ENCODE results near the gene NUDCD2. TPM values are rescaled to one million over a fixed set of nuclear protein-coding genes. Genes with fewer than 3 reads are reported as not detected.

NUDCD2 gene
- total RNA-seq, 2 donors from 2014 or later, result 8.0 to 8.6 TPM

DNA sequence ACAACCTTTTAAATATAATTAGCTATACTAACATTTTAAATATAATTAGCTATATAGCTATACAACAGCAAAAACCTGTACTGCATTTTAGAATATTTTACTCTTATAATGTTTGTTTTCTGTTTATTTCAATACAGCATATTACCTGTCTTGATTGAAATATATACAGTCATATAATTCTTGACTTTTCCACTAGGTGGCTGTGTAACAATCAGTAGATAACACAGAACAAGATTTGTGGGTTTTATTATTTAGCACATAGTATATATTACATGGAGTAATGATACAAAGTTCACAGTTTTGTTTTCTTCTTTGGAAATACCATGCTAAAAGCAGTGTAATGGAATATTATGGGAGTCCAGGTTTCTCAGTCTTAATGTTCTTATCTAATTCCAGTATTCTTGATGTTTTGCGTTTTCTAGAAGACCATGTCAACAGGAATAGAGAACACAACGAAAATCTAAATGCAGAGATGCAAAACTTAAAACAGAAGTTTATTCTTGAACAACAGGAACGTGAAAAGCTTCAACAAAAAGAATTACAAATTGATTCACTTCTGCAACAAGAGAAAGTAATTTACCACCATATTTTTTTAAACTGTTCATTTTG is 13.8 kb upstream of the NUDCD2 start:
- intact Hi-C loops (cut with DNase I), result no loop called here
- H3K36me3 ChIP-seq, result no peaks in the 10 kb centered on the region
- no peak for TF ChIP-seq POLR2A (IDR thresholded peaks at IDR 0.05)
- no peak for TF ChIP-seq POLR2AphosphoS5 (IDR thresholded peaks at IDR 0.05)
- TF ChIP-seq, protein P1, sequence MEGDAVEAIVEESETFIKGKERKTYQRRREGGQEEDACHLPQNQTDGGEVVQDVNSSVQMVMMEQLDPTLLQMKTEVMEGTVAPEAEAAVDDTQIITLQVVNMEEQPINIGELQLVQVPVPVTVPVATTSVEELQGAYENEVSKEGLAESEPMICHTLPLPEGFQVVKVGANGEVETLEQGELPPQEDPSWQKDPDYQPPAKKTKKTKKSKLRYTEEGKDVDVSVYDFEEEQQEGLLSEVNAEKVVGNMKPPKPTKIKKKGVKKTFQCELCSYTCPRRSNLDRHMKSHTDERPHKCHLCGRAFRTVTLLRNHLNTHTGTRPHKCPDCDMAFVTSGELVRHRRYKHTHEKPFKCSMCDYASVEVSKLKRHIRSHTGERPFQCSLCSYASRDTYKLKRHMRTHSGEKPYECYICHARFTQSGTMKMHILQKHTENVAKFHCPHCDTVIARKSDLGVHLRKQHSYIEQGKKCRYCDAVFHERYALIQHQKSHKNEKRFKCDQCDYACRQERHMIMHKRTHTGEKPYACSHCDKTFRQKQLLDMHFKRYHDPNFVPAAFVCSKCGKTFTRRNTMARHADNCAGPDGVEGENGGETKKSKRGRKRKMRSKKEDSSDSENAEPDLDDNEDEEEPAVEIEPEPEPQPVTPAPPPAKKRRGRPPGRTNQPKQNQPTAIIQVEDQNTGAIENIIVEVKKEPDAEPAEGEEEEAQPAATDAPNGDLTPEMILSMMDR (IDR thresholded peaks at IDR 0.05), result peak in 3 of 4 experiments; percentile 30 to 43 (median 38)
- 78% methylated on average over 3 of the region's 3 CpGs for WGBS
- no peaks in the 10 kb centered on the region for H3K27me3 ChIP-seq (replicated peaks; ENCODE audit: insufficient read depth)
- no peak for DNase-seq (ENCODE audit: low spot score)
- no peak overlapping the region for H3K27ac ChIP-seq
- no peaks in the 10 kb centered on the region for H3K9me3 ChIP-seq
- H3K4me1 ChIP-seq (replicated peaks), result no peaks in the 10 kb centered on the region
- no peak overlapping the region for H3K4me3 ChIP-seq

DNA sequence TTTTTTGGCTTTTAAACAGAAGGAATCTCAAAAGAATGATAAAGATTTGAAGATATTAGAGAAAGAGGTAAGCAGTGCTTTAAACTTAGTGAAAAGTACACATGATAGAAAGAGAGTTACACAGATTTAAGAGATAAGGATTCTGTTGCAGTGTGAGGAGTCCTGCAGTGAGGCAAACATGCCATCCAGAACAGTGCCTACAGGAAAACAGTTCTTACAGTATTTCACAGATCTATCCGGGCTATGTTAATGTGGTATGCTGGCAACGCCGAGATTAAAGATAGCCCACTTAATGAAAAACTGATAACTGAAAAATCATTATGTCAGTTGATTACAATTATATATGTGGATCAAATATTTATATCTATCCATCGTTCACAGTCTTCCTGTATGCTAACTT is 7.8 kb upstream of the NUDCD2 start:
- no peaks in the 10 kb centered on the region for H3K36me3 ChIP-seq
- H3K27ac ChIP-seq, result no peak overlapping the region
- H3K9me3 ChIP-seq, result no peaks in the 10 kb centered on the region
- H3K4me1 ChIP-seq (replicated peaks), result no peaks in the 10 kb centered on the region
- WGBS, result 46% methylated on average over 4 of the region's 4 CpGs
- intact Hi-C loops (cut with DNase I), result no loop called here
- H3K4me3 ChIP-seq, result no peak overlapping the region
- TF ChIP-seq, protein P1 (IDR thresholded peaks at IDR 0.05), result no peak
- no peak for TF ChIP-seq POLR2A (IDR thresholded peaks at IDR 0.05)
- no peak for TF ChIP-seq POLR2AphosphoS5 (IDR thresholded peaks at IDR 0.05)
- no peak for DNase-seq (ENCODE audit: low spot score)
- H3K27me3 ChIP-seq (replicated peaks; ENCODE audit: insufficient read depth), result no peaks in the 10 kb centered on the region

DNA sequence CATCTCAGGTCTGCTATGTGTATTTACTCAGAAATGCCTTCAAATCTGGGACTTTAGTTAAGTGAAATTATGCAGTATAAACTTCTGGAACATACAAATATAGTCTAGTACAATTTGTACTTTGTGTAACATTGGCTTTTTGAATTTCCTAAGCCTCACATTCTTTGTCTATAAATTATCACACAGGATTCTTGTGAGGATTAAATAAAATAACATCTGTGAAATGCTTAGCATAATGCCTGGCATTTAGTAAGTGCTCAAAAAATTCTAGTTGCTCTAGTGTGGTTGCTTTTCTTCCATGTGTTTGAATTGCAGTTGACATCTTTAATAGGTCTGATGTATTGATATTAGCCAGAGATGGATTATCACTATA is 3.1 kb upstream of the NUDCD2 start:
- Histone ChIP-seq H3K4me1 (replicated peaks) (no peaks in the 10 kb centered on the region), H3K27ac (no peak overlapping the region), H3K36me3 (no peaks in the 10 kb centered on the region), H3K27me3 (replicated peaks; ENCODE audit: insufficient read depth) (no peaks in the 10 kb centered on the region), H3K4me3 (no peak overlapping the region), H3K9me3 (no peaks in the 10 kb centered on the region)
- TF ChIP-seq POLR2AphosphoS5 (IDR thresholded peaks at IDR 0.05), result no peak
- intact Hi-C loops (cut with DNase I), result no loop called here
- DNase-seq (ENCODE audit: low spot score), result no peak

DNA sequence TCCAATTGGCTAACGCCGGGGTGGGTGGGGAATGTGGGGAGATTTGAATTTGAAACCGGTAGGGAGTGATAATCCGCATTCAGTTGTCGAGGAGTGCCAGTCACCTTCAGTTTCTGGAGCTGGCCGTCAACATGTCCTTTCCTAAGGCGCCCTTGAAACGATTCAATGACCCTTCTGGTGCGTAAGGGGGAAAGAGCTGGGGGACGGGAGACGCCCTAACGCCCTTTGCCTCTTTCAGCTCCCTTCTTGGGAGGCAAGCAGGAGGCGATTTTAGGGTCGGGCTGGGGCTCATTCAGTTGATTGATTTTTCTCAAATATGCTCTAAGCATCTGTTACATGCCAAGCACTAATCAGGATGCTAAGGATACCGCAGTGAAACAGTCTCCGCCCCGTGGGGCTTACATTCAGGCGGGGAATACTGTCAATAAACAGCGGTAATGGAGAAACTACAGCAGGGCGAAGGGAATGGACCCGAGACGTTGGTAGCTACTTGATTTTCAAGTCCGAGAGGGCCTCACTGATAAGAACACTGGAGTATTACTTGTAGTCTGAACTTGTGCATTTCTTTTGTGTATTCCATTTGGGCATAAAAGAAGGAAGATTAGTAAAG is 765 bp upstream of the NUDCD2 start, which contains the start of gene HMMR:
TSS of gene HMMR (plus strand) at position 71 of the 610 bp plus-strand sequence. CDS start at position 132, 61 bp downstream.
- Histone ChIP-seq H3K36me3 (no peaks in the 10 kb centered on the region), H3K9me3 (no peaks in the 10 kb centered on the region), H3K4me1 (replicated peaks) (no peaks in the 10 kb centered on the region), H3K4me3 (peak within 1 kb of the TSS; percentile 59 to 63), H3K27me3 (replicated peaks; ENCODE audit: insufficient read depth) (no peaks in the 10 kb centered on the region), H3K27ac (peak within 1 kb of the TSS; percentile 93 to 94)
- intact Hi-C loops (cut with DNase I), result loop anchor here (1.0 kb wide), 1 partner anchor 43 kb away; no protein-coding TSS in a partner anchor
- no peak for DNase-seq (ENCODE audit: low spot score)
- WGBS, result under 1% methylated on average over 23 of the region's 23 CpGs
- TF ChIP-seq, protein P1 (IDR thresholded peaks at IDR 0.05), result peak in 1 of 4 experiments; percentile 5
- no peak for TF ChIP-seq POLR2AphosphoS5 (IDR thresholded peaks at IDR 0.05)
- TF ChIP-seq POLR2A (IDR thresholded peaks at IDR 0.05), result no peak

DNA sequence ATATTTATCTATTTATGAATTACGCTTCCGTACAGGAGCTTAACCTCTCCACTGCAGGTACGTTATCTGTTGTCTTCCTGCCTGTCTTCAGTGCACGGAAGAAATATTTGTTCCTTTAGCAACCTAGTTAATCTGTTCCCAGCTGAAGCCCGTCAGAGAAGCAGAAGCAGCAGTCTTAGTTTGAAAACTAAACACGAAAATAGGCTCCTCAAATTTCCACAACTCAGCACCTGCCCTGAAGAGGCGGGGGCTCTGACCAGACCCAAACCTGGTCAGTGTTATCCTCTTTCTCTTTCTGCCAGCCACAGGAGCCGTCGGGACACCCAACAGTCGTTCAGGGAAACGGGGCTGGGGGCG is 462 bp downstream of the NUDCD2 start:
- H3K4me1 ChIP-seq (replicated peaks), result no peaks in the 10 kb centered on the region
- WGBS, result 2% methylated on average over 12 of the region's 12 CpGs
- no peak for DNase-seq (ENCODE audit: low spot score)
- peak overlapping the region; percentile 59 to 63 for H3K4me3 ChIP-seq
- H3K9me3 ChIP-seq, result no peaks in the 10 kb centered on the region
- no peaks in the 10 kb centered on the region for H3K36me3 ChIP-seq
- TF ChIP-seq, protein P1 (IDR thresholded peaks at IDR 0.05), result no peak
- TF ChIP-seq POLR2A (IDR thresholded peaks at IDR 0.05), result no peak
- TF ChIP-seq POLR2AphosphoS5 (IDR thresholded peaks at IDR 0.05), result no peak
- H3K27me3 ChIP-seq (replicated peaks; ENCODE audit: insufficient read depth), result no peaks in the 10 kb centered on the region
- peak overlapping the region; percentile 93 to 94 for H3K27ac ChIP-seq
- intact Hi-C loops (cut with DNase I), result no loop called here
